AG10803 (cell line): Measurements from ENCODE around the gene PSMB5.

ENCODE experiments used
- DNase-seq: peaks from one replicate; pipeline ENCODE4 v3.0.0; 2010; ENCODE audit warnings: low read depth
- H3K4me3 ChIP-seq: 2 replicates; pipeline ENCODE4 v1.5.1; 2011; ENCODE audit warnings: mild to moderate bottlenecking, low read length, control low read depth
- CTCF ChIP-seq: conservative IDR thresholded peaks from 2 replicates; pipeline ENCODE4 v1.5.1; 2011; ENCODE audit warnings: mild to moderate bottlenecking, low read length, control low read depth, inconsistent platforms

PSMB5 gene

DNA sequence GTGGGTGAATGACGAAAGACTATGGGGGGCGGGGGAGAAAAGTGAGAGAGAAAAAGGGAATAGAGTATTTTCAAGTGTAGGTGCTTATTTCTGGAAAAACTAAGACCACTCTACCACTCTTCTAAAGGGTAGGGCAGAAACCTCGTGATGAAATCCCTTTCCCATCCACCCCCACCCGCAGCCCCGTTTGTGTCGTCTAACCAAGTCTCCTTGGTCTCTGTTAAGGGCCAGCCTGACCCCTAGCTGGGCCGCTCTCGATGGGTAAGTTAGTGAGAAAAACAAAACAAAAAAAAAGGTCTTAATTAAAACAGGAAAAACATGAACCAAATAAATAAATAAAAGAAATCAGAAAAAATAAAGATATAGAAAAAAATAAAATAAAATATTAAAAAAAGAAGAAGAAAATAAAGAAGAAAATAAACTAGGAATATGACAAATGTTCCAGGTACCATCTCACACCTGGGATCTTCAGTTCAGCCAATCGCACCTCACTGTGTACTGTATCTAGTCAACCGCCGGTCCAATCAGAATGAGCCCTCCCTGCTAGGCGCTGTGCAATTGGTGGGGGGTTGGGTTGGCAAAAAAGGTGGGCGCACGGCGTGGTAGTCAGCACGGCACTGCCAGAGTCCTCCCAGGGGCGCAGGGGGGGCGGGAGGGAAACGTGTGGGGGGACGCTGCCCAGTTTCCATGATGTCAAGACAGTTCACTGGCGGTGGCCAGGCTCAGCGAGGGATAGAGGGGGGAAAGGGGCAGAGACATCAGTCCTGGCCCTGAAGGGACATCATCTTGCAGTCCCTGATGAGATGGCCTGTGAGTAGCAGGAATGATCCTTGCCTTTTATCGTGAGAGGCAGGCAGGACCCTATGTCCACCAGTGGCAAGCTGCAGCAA lies 32.4 kb upstream of the PSMB5 start:
- H3K4me3 ChIP-seq: no peak overlapping the region
- no peak for TF ChIP-seq CTCF
- no peak for DNase-seq

GRCh38 chr14:23066368-23066767 lies 31.7 kb upstream of the PSMB5 start:
- no peak for DNase-seq
- TF ChIP-seq CTCF: no peak
- H3K4me3 ChIP-seq: no peak overlapping the region

DNA sequence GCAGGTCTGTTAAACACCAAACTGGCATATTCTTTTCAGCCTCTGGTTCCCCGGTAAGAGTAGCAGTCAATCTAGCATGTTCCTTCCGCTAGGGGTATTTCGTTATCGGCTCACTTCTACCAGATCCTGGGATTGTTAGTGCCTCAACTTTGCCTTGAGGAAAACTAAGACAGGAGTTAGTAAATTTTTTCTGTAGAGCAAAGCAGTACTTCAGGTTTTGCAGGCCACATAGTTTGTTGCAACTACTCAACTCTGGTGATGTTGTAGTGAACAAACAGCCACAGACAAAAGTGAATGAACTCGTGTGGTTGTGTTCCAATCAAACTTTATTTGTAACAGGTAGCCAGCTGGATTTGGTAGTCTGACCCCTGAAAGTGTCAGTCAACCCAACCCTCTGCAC lies 28.9 kb upstream of the PSMB5 start:
- H3K4me3 ChIP-seq: no peak overlapping the region
- no peak for TF ChIP-seq CTCF
- no peak for DNase-seq

DNA sequence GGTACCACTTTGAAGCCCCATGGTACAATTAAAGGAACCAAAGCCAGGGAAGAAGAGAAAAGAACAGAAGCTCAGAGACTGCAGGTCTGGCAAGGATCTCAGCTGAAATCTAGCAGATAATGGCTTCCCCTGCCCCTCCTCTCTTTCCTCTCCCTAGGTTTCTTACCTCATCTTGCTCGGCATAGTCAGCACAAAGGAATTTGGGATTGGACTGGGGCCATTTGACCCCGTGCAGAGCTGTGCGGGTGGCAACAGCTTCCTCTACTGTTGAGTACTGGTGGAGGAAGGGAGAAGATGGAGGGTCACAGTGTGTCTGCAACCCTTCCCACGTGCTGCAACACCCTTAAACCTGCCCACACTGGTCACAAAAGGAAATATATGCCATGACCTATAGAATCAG lies 27.3 kb upstream of the PSMB5 start:
- H3K4me3 ChIP-seq: no peak overlapping the region
- peak; percentile 16; the same call in 1 of the 2 replicates for TF ChIP-seq CTCF
- peak; percentile 90 for DNase-seq

DNA sequence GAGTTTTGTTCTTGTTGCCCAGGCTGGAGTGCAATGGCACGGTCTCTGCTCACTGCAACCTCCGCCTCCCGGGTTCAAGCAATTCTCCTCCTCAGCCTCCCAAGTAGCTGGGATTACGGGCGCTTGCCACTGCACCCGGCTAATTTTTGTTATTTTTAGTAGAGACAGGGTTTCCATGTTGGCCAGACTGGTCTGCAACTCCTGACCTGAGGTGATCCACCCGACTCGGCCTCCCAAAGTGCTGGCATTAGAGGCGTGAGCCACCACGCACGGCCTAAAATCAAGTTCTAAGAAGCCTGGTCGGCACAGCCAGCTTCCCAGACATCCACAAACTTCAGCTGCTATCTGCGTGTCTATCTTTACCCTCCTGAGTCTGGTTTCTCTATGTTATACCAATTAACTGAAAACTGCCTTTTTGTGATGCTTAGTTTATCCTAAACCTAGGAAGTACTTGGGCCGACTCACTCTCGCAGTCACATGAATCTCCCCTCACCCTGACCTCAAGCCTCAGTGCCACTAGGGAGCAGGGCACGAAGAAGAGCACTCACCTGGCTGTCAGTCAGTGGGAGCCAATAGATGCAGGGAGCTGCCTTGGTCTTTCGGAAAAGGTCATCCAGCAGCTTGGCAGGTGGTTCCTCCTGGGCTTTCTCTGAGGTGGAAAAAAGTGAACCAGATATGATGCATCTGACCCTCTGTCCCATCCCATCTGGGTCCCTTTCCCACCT lies 26.0 kb upstream of the PSMB5 start:
- DNase-seq: no peak
- no peak for TF ChIP-seq CTCF
- H3K4me3 ChIP-seq: no peak overlapping the region

DNA sequence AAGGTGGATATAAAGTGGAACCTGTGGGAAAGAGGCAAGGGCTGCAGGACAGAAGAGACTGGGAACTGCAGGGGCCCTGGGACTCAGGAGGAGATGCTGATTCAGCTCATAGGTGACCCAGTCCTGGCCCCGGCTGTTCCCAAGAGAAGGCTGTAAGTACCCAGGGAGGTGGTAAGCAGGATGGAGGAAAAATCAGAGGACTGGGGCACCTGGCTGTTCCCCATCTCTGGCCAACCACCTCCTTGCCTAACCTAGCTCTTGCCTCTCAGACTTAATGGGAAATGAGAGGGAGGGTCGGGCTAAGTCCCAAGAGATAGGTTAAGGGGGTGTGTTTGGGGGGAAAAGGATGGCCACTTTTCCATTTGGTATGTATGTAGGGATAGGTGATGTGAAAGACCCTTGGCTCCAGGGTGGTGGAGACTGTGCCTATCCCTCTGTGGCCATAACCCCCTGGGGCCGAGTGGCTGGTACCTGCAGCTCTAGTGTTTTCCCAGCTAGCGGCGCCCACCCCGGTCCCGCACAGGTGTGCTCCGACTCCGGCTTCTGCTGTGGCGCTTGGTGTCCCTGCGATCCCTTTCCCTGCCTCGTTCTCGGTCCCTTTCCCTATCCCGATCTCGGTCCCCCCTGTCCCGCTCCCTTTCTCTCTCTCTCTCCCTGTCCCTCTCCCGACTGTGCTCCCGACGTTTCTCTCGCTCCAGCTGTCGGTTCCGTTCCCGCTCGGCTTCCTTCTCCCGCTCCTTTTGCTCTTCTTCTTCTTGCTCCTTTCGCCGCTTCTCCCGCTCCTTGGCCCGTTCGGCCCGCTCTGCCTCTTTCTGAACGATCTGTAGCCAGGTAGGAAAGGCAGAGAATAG lies 24.2 kb upstream of the PSMB5 start:
- no peak for DNase-seq
- TF ChIP-seq CTCF: no peak
- no peak overlapping the region for H3K4me3 ChIP-seq
